ENCODE measurements around the gene PRSS36.

Gene PRSS36

GRCh38 chr16:31128711-31129567 is 20.9 kb downstream of the PRSS36 start:
- DNase-seq (ENCODE audit: low read depth in 2 of 3, low spot score in 2 of 3) = no peak

- no peak for DNase-seq (ENCODE audit: low read depth in 2 of 3, low spot score in 2 of 3)
Observed at GRCh38 chr16:31127182-31127581, 22.7 kb downstream of the PRSS36 start.

GRCh38 chr16:31125844-31126243 is 24.0 kb downstream of the PRSS36 start:
- DNase-seq (ENCODE audit: low read depth in 2 of 3, low spot score in 2 of 3) = no peak

- no peak for DNase-seq (ENCODE audit: low read depth in 2 of 3, low spot score in 2 of 3)
Observed at GRCh38 chr16:31120129-31120528, 29.7 kb downstream of the PRSS36 start.

GRCh38 chr16:31118223-31119155 is 31.4 kb downstream of the PRSS36 start:
- DNase-seq (ENCODE audit: low read depth in 2 of 3, low spot score in 2 of 3) = no peak

- peak; percentile 89 to 92 (median 91) for DNase-seq (ENCODE audit: low read depth in 2 of 3, low spot score in 2 of 3)
Observed at GRCh38 chr16:31117384-31118222, 32.3 kb downstream of the PRSS36 start, which contains the start of gene KAT8. Gene KAT8 (plus strand): TSS chr16:31117664. CDS start chr16:31117682, 18 bp downstream.

- DNase-seq (ENCODE audit: low read depth in 2 of 3, low spot score in 2 of 3) = no peak
Observed at GRCh38 chr16:31114468-31114867, 35.4 kb downstream of the PRSS36 start.

GRCh38 chr16:31113121-31114120 is 36.4 kb downstream of the PRSS36 start:
- DNase-seq (ENCODE audit: low read depth in 2 of 3, low spot score in 2 of 3) = no peak

- no peak for DNase-seq (ENCODE audit: low read depth in 2 of 3, low spot score in 2 of 3)
Observed at GRCh38 chr16:31112711-31113110, 37.2 kb downstream of the PRSS36 start.

- no peak for DNase-seq (ENCODE audit: low read depth in 2 of 3, low spot score in 2 of 3)
Observed at GRCh38 chr16:31111881-31112466, 37.9 kb downstream of the PRSS36 start.

GRCh38 chr16:31110106-31111034 is 39.5 kb downstream of the PRSS36 start:
- no peak for DNase-seq (ENCODE audit: low read depth in 2 of 3, low spot score in 2 of 3)

GRCh38 chr16:31109622-31110021 is 40.2 kb downstream of the PRSS36 start:
- DNase-seq (ENCODE audit: low read depth in 2 of 3, low spot score in 2 of 3) = no peak

GRCh38 chr16:31108794-31109558 is 40.9 kb downstream of the PRSS36 start:
- DNase-seq (ENCODE audit: low read depth in 2 of 3, low spot score in 2 of 3) = no peak

- DNase-seq (ENCODE audit: low read depth in 2 of 3, low spot score in 2 of 3) = peak; percentile 54 to 73 (median 65)
Observed at GRCh38 chr16:31108035-31108793, 41.7 kb downstream of the PRSS36 start, which contains the start of gene BCKDK. Gene BCKDK (plus strand): TSS chr16:31108386. CDS start chr16:31109224, 838 bp downstream.

- no peak for DNase-seq (ENCODE audit: low read depth in 2 of 3, low spot score in 2 of 3)
Observed at GRCh38 chr16:31107465-31107867, 42.4 kb downstream of the PRSS36 start.

Data from activated CD8-positive, alpha-beta memory T cell treated with anti-CD3 and anti-CD28 coated beads for 48 hours (primary cell).